ENCODE measurements around the gene CHRNB2.
"Not testable (repeated sequence)": the region's sequence is repeated elsewhere in the genome, so short reads cannot be mapped to it uniquely, and the experiment has no call there.

Gene CHRNB2

DNA sequence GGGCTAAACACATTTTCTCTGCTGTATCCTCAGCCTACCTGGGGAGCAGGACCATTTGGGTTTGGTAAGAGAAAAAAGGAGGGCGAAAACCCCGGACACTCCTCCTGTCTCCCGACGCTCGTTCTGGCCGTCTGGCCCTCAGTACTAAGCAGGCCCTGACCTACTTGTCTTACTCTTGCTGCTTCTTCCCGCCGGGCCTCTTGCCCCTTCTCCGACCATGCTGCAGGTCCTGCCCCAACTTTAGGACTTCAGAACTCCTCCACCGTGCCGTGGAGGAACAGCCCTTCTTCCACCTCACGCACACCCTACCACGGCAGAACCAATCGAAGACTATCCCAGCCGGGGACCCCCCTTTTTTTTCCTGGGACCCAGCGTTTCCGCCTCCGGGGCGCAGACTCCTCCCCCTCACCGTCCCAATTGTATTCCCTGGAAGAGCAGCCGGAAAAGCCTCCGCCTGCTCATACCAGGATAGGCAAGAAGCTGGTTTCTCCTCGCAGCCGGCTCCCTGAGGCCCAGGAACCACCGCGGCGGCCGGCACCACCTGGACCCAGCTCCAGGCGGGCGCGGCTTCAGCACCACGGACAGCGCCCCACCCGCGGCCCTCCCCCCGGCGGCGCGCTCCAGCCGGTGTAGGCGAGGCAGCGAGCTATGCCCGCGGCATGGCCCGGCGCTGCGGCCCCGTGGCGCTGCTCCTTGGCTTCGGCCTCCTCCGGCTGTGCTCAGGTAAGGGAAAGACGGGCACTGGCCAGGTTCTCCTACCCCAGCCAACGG, at the start of gene CHRNB2:
Gene CHRNB2, plus strand, starts transcription at position 393 of the 771 bp plus-strand sequence. Its CDS starts 267 bp downstream, at position 660.
- Mint-ChIP-seq H3K9me3 (ENCODE audit: low read depth) (no peaks in the 10 kb centered on the region), H3K27ac (no peak within 1 kb of the TSS), H3K27me3 (peaks cover 4% of the 10 kb centered on the region), H3K36me3 (no peaks in the 10 kb centered on the region), H3K4me3 (peak within 1 kb of the TSS; percentile 54), H3K4me1 (ENCODE audit: low read depth) (peaks cover 7% of the 10 kb centered on the region)

DNA sequence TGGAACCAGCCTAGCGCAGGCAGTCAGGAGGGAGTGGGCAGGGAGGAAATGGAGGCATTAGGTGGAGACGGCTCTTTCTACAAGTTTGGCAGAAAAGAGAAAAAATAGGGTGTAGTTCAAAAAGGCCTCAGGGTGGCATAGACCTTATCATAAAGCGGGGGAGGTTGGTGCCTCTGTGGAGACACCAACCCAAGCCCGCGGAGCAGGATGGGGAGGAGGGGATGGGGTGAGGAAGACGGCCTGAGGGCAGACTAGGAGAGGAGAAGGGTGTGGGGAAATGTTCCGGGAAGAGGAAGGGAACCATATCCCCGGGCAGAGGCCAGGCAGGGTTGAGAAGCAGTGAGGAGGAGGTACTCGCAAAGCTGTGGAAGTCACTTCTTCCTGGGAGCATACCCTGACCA, 48.0 kb upstream of the CHRNB2 start:
- Mint-ChIP-seq H3K9me3 (ENCODE audit: low read depth) (no peaks in the 10 kb centered on the region), H3K27me3 (peaks cover 13% of the 10 kb centered on the region), H3K36me3 (no peaks in the 10 kb centered on the region), H3K4me1 (ENCODE audit: low read depth) (no peaks in the 10 kb centered on the region), H3K4me3 (no peak overlapping the region), H3K27ac (no peak overlapping the region)

DNA sequence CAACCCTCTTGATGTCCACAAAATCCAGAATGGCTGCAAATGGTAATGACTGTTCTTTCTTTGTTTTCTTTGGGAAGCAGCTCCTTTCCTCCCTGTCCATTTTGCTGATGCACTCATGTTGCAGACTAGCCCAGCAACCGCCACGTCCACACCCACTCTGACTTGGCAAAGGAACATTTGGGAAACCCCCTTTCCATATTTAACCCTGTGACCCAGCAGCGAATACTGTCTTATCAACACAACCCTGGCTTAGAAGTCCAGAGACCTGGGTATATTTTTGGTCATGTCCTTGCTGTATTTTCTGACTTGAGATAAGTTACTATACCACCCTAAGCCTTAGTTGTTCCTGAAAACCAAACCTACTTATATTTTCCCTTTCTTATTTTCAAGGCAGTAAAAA, 47.2 kb upstream of the CHRNB2 start:
- no peaks in the 10 kb centered on the region for H3K36me3 Mint-ChIP-seq
- H3K27me3 Mint-ChIP-seq: peaks cover 11% of the 10 kb centered on the region
- H3K27ac Mint-ChIP-seq: no peak overlapping the region
- no peaks in the 10 kb centered on the region for H3K4me1 Mint-ChIP-seq (ENCODE audit: low read depth)
- H3K9me3 Mint-ChIP-seq (ENCODE audit: low read depth): no peaks in the 10 kb centered on the region
- no peak overlapping the region for H3K4me3 Mint-ChIP-seq

GRCh38 chr1:154521695-154522094, 45.9 kb upstream of the CHRNB2 start:
- H3K36me3 Mint-ChIP-seq: no peaks in the 10 kb centered on the region
- H3K27ac Mint-ChIP-seq: no peak overlapping the region
- H3K9me3 Mint-ChIP-seq (ENCODE audit: low read depth): no peaks in the 10 kb centered on the region
- no peaks in the 10 kb centered on the region for H3K4me1 Mint-ChIP-seq (ENCODE audit: low read depth)
- H3K27me3 Mint-ChIP-seq: peaks cover 10% of the 10 kb centered on the region
- H3K4me3 Mint-ChIP-seq: no peak overlapping the region

DNA sequence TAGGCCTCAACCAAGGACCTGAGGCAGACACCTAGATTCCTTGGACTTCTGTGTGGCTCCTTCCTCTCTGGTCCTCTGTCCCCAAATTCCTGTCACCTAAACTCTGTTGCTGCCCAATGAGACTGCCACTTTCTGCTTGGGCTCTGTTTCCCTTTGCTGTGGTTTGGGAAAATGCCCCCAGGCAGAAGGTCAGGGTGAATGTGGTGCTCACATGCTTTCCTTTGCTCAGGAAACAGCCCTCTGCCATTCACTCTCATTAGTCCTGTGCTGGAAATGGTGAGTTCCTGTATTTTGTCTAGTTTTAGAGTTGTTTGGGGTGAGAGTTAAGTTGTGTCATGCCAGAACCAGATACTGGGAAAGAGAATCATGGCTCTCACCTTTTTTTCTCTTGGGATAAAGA, 42.7 kb upstream of the CHRNB2 start:
- Mint-ChIP-seq H3K9me3 (ENCODE audit: low read depth) (no peaks in the 10 kb centered on the region), H3K36me3 (no peaks in the 10 kb centered on the region)

DNA sequence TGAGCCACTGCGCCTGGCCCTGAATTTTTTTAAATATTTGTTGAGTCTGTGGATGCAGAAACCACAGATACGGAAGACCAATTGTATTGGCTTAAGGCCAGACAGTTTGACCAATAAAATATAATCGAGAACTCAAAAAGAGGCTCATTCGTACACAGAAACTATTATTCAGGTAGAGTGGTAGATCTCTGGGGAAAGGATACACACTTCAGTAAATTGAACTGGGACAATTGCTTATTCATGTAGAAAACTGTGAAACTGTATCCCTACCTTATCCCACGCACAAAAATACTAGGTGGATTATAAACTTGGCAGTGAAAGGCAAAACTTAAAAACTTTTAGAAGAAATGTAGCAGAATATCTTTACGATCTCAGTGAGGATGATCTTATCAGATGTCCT, 40.4 kb upstream of the CHRNB2 start:
- no peak overlapping the region for H3K27ac Mint-ChIP-seq
- no peaks in the 10 kb centered on the region for H3K9me3 Mint-ChIP-seq (ENCODE audit: low read depth)
- no peak overlapping the region for H3K4me3 Mint-ChIP-seq
- peaks cover 7% of the 10 kb centered on the region for H3K27me3 Mint-ChIP-seq
- H3K36me3 Mint-ChIP-seq: no peaks in the 10 kb centered on the region
- no peaks in the 10 kb centered on the region for H3K4me1 Mint-ChIP-seq (ENCODE audit: low read depth)

More for the DNA sequence above, 42.7 kb upstream of the CHRNB2 start:
- Mint-ChIP-seq H3K4me3 (no peak overlapping the region), H3K27me3 (peaks cover 10% of the 10 kb centered on the region), H3K27ac (no peak overlapping the region), H3K4me1 (ENCODE audit: low read depth) (no peaks in the 10 kb centered on the region)

DNA sequence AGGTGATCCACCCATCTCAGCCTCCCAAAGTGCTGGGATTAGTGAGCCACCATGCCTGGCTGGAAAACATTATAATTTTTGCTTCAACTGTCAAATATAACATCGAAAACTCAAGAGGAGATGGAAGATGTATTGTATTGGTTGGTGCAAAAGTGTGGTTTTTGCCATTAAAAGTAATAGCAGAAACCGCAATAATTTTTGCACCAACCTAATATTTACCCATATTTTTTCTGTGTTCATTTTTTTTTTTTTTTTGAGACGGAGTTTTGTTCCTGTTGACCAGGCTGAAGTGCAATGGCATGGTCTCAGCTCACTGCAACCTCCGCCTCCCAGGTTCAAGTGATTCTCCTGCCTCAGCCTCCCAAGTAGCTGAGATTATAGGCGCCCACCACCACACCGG, 38.3 kb upstream of the CHRNB2 start:
- no peaks in the 10 kb centered on the region for H3K36me3 Mint-ChIP-seq
- peaks cover 2% of the 10 kb centered on the region for H3K27me3 Mint-ChIP-seq
- H3K4me3 Mint-ChIP-seq: no peak overlapping the region
- no peaks in the 10 kb centered on the region for H3K9me3 Mint-ChIP-seq (ENCODE audit: low read depth)
- no peaks in the 10 kb centered on the region for H3K4me1 Mint-ChIP-seq (ENCODE audit: low read depth)
- H3K27ac Mint-ChIP-seq: no peak overlapping the region

GRCh38 chr1:154531950-154532349, 35.6 kb upstream of the CHRNB2 start:
- not testable (repeated sequence) for H3K27me3 Mint-ChIP-seq; H3K9me3 Mint-ChIP-seq (ENCODE audit: low read depth); H3K27ac Mint-ChIP-seq; H3K36me3 Mint-ChIP-seq; H3K4me3 Mint-ChIP-seq; H3K4me1 Mint-ChIP-seq (ENCODE audit: low read depth)

DNA sequence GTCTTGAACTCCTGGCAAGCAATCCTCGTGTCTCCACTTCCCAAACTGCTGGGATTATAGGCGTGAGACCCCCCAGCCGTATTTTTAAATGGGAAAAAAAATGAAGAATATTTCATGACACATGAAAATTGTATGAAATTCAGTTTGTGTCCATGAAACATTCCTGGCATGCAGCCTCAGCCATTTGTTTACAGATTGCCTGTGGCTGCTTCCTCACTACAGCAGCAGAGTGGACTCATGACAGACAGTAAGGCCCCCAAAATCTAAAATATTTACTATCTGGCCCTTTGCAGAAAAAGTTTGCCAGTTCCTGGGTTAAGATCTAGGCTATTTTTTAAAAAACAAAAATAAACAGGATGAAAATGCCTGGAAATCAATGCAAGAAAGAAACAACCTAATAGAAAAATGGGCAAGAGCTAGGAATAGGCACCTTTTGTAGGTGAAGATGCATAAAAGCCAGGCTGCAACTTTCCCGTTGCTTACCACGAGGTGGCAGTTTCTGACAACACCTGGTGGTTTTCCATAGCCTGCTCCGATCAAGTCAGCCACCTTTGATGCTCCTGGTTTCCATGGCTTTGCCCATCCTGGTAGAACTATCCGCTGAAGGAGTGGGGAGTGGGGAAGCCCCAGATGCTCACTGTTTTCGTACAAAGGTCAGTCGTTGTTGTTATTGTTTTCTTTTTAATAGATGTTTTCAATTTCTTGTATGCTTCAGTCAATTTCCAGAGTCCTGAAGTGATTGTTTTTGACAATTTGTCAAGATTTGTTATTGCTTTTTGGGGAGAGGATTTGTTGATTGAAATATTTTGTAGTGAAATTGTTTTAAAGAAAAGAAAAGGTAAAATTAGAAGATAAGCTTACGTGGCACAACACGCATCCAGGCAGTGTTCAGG, 33.4 kb upstream of the CHRNB2 start:
- Mint-ChIP-seq H3K27ac (no peak overlapping the region), H3K36me3 (no peaks in the 10 kb centered on the region), H3K9me3 (ENCODE audit: low read depth) (no peaks in the 10 kb centered on the region), H3K4me1 (ENCODE audit: low read depth) (no peaks in the 10 kb centered on the region), H3K4me3 (no peak overlapping the region), H3K27me3 (no peaks in the 10 kb centered on the region)

- Mint-ChIP-seq H3K9me3 (ENCODE audit: low read depth) (no peaks in the 10 kb centered on the region), H3K4me3 (no peak overlapping the region), H3K36me3 (no peaks in the 10 kb centered on the region), H3K27me3 (no peaks in the 10 kb centered on the region), H3K4me1 (ENCODE audit: low read depth) (no peaks in the 10 kb centered on the region), H3K27ac (no peak overlapping the region)
Measured at GRCh38 chr1:154536570-154536969, 31.0 kb upstream of the CHRNB2 start.

DNA sequence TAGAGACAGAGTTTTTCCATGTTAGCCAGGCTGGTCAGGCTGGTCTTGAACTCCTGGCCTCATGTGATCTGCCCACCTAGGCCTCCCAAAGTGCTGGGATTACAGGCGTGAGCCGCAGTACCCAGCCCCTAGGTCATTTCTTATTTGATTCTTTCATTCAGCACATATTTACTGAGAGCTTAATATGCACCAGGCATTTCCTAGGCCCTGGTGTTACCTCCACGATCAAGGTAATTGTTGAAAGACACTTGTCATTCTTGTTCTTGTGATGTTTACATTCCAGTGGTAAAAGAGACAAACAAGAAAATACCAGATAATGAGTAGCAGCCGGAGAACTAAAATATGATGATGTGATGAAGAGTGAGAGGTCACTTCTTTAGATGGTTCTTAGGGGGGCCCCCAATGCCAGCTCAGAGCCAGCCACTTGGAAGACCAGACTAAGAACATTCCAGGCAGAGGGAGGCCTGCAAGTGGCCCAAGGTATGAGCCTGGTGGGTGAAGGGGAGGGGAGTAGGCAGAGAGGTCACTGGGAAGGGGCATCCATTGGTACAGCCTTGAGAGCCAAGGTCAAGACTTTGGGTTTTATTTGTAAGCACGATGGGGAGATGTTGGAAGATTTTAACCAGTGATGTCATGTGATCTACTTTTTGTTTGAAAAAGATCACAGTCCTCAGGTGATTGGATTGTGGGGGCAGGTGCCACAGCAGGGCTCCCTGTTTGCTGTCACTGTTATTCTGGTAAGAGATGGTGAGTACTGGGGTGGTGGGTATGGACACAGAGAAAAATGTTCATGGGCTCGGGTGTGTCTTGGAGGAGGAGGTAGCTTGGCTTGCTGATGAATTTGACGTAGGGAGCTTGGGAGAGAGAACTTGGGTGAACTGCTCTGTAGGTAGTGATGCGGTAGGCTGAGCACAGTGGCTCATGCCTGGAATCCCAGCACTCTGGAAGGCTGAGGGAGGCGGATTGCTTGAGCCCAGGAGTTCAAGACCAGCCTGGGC, 27.8 kb upstream of the CHRNB2 start:
- Mint-ChIP-seq H3K36me3 (no peaks in the 10 kb centered on the region), H3K4me3 (no peak overlapping the region), H3K27ac (no peak overlapping the region), H3K9me3 (ENCODE audit: low read depth) (no peaks in the 10 kb centered on the region), H3K4me1 (ENCODE audit: low read depth) (no peaks in the 10 kb centered on the region), H3K27me3 (no peaks in the 10 kb centered on the region)

GRCh38 chr1:154541231-154541630, 26.3 kb upstream of the CHRNB2 start:
- Mint-ChIP-seq H3K27me3 (no peaks in the 10 kb centered on the region), H3K9me3 (ENCODE audit: low read depth) (no peaks in the 10 kb centered on the region), H3K4me3 (no peak overlapping the region), H3K36me3 (no peaks in the 10 kb centered on the region), H3K4me1 (ENCODE audit: low read depth) (no peaks in the 10 kb centered on the region), H3K27ac (no peak overlapping the region)

- Mint-ChIP-seq H3K27me3 (no peaks in the 10 kb centered on the region), H3K9me3 (ENCODE audit: low read depth) (no peaks in the 10 kb centered on the region), H3K4me3 (no peak overlapping the region), H3K27ac (no peak overlapping the region), H3K4me1 (ENCODE audit: low read depth) (peaks cover 16% of the 10 kb centered on the region), H3K36me3 (peaks cover 2% of the 10 kb centered on the region)
Measured at GRCh38 chr1:154546264-154547063, 21.1 kb upstream of the CHRNB2 start.

All from activated naive CD8-positive, alpha-beta T cell (primary cell).